Measurements from ENCODE around the gene FILIP1. TPM values are rescaled to one million over a fixed set of nuclear protein-coding genes. Genes with fewer than 3 reads are reported as not detected.

FILIP1 gene
- total RNA-seq, 4 donors from 2014 or later = 57.5 to 123 (median 93.8) TPM

DNA sequence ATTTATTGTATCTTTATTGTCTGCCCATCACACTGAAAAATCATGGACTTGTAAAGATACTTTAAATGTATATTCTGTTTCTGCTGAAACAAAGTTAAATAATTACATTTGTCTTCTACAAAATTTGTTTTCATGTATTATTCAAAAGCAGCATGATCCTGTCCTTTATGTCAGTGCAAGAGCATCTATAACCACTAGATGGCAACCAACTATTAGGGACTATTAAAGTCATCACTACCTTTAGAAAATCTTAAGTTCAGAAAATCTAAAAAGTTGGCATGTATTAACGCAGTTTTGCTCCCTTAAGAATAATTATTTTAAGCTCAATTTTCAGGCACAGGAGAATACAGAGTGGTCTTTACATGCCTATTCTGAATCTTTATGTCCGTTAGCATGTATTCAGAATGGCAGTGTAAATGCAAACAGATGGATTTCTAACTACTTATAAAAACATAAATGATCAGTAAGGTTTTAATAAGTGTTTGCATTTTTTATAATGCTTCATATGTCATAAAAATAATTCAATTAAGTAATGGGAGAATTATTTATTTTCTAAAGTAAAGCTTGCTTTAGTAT is 226.8 kb downstream of the FILIP1 start:
- no peak overlapping the region for H3K27ac ChIP-seq
- TF ChIP-seq POLR2A (IDR thresholded peaks at IDR 0.05) = no peak
- TF ChIP-seq, protein P1, sequence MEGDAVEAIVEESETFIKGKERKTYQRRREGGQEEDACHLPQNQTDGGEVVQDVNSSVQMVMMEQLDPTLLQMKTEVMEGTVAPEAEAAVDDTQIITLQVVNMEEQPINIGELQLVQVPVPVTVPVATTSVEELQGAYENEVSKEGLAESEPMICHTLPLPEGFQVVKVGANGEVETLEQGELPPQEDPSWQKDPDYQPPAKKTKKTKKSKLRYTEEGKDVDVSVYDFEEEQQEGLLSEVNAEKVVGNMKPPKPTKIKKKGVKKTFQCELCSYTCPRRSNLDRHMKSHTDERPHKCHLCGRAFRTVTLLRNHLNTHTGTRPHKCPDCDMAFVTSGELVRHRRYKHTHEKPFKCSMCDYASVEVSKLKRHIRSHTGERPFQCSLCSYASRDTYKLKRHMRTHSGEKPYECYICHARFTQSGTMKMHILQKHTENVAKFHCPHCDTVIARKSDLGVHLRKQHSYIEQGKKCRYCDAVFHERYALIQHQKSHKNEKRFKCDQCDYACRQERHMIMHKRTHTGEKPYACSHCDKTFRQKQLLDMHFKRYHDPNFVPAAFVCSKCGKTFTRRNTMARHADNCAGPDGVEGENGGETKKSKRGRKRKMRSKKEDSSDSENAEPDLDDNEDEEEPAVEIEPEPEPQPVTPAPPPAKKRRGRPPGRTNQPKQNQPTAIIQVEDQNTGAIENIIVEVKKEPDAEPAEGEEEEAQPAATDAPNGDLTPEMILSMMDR (IDR thresholded peaks at IDR 0.05 in 4 of 5, conservative IDR thresholded peaks at IDR 0.05 in 1 of 5) = peak; percentile 62 to 93 (median 84)
- no peaks in the 10 kb centered on the region for H3K9me3 ChIP-seq
- peak; percentile 67 to 75 for ATAC-seq
- peaks cover 15 to 18% of the 10 kb centered on the region in 2 donors for H3K4me1 ChIP-seq
- intact Hi-C loops (cut with DNase I; ENCODE audit: low total_unique reads) = loop anchor here (1.0 kb wide), 2 partner anchors 238 to 259 kb away; no protein-coding TSS in a partner anchor
- DNase-seq = no peak
- H3K27me3 ChIP-seq = no peaks in the 10 kb centered on the region
- H3K4me3 ChIP-seq = no peak overlapping the region
- in situ Hi-C loops (cut with MboI; ENCODE audit: low sequenced_read_pairs in 4 of 4) = loop anchor here (5.0 to 10.0 kb wide), 4 partner anchors 100 to 260 kb away; no protein-coding TSS in a partner anchor
- H3K36me3 ChIP-seq = peaks cover 0 to 23% of the 10 kb centered on the region in 2 donors

DNA sequence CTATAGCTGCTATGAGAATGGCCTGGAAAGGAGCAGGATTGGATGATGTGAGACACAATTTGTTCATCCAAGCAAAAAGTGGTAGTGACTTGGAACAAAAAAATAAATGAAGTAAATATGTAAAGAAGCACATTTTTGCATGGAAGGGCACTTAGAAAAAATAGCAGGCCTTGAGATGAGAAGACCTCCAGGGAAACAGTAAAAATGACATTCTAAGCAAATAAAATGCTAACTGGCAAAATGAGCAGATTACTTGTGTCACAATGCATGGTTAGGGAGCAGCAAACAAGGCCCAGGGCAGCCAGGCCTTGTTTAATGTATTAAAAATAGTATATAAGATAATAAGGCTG is 230.2 kb downstream of the FILIP1 start:
- Histone ChIP-seq H3K27ac (no peak overlapping the region), H3K9me3 (no peaks in the 10 kb centered on the region), H3K4me1 (peaks cover 15% of the 10 kb centered on the region in 2 donors), H3K4me3 (no peak overlapping the region), H3K27me3 (no peaks in the 10 kb centered on the region), H3K36me3 (peaks cover 0 to 52% of the 10 kb centered on the region in 2 donors)
- no peak for ATAC-seq
- no peak for DNase-seq
- in situ Hi-C loops (cut with MboI; ENCODE audit: low sequenced_read_pairs in 4 of 4) (loop anchor here (5.0 to 10.0 kb wide), 3 partner anchors 244 to 261 kb away; no protein-coding TSS in a partner anchor), intact Hi-C loops (cut with DNase I; ENCODE audit: low total_unique reads) (no loop called here)
- TF ChIP-seq, protein P1 (IDR thresholded peaks at IDR 0.05 in 4 of 5, conservative IDR thresholded peaks at IDR 0.05 in 1 of 5) = no peak
- no peak for TF ChIP-seq POLR2A (IDR thresholded peaks at IDR 0.05)

DNA sequence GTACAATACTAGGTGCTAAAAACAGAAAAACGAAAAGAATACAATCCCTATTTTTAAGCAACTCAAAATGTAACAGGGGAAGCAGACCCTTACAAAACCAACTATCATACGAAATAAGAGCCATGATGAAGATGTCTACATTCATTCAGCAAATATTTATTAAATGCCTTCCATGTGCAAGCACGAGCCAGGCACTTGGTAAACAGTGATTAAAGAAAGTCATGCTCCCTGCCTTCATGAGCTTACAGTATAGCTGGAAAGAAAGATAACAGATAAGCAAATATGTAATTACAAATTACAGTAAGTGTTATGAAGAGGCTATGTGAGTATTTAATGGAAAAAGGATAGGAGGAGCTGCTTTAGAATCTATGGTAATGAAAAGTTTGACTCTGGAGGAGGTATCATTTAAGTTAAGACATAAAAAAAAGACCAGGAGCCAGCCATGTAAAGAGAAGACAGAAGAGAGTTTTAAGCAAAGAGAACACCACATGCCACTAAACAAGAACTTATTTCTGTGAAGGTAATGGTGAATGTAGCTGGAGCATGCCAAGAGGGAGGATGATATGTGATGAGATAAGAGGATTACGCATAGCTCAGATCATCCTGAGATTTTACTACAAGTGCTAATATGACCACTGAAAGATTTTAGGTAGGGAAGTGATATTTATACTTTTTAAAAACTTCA is 230.7 kb downstream of the FILIP1 start:
- Histone ChIP-seq H3K36me3 (peaks cover 0 to 57% of the 10 kb centered on the region in 2 donors), H3K9me3 (no peaks in the 10 kb centered on the region), H3K27me3 (no peaks in the 10 kb centered on the region), H3K4me3 (no peak overlapping the region), H3K4me1 (peaks cover 11 to 14% of the 10 kb centered on the region in 2 donors), H3K27ac (no peak overlapping the region)
- no peak for DNase-seq
- in situ Hi-C loops (cut with MboI; ENCODE audit: low sequenced_read_pairs in 4 of 4) (loop anchor here (5.0 to 10.0 kb wide), 3 partner anchors 244 to 262 kb away; no protein-coding TSS in a partner anchor), intact Hi-C loops (cut with DNase I; ENCODE audit: low total_unique reads) (no loop called here)
- TF ChIP-seq, protein P1 (IDR thresholded peaks at IDR 0.05 in 4 of 5, conservative IDR thresholded peaks at IDR 0.05 in 1 of 5) = no peak
- no peak for TF ChIP-seq POLR2A (IDR thresholded peaks at IDR 0.05)
- ATAC-seq = no peak

DNA sequence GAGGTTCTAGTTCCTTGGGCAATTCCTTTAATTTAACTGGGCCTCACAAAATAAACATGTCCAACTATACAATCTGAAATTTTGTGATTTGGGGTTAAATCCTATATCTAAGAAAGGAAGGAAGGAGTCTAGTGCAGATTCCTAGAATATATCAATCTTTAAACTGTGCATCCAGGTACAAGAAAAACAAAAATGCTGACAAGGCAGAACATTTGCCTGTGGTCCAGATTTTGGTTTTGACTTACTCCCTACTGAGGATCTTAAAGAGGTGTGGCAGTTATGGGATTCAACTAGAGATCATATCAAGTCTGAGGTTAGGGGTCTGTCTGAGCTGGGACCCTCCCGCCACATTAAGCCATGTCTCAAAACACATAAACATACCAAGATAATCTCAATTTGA is 232.3 kb downstream of the FILIP1 start:
- no peaks in the 10 kb centered on the region for H3K9me3 ChIP-seq
- H3K4me3 ChIP-seq = no peak overlapping the region
- ATAC-seq (no peak), DNase-seq (no peak)
- H3K36me3 ChIP-seq = peaks cover 0 to 58% of the 10 kb centered on the region in 2 donors
- H3K4me1 ChIP-seq = no peaks in the 10 kb centered on the region
- no peak for TF ChIP-seq POLR2A (IDR thresholded peaks at IDR 0.05)
- TF ChIP-seq, protein P1 (IDR thresholded peaks at IDR 0.05 in 4 of 5, conservative IDR thresholded peaks at IDR 0.05 in 1 of 5) = no peak
- H3K27me3 ChIP-seq = no peaks in the 10 kb centered on the region
- in situ Hi-C loops (cut with MboI; ENCODE audit: low sequenced_read_pairs in 4 of 4) (loop anchor here (5.0 to 10.0 kb wide), 3 partner anchors 246 to 264 kb away; no protein-coding TSS in a partner anchor), intact Hi-C loops (cut with DNase I; ENCODE audit: low total_unique reads) (no loop called here)
- H3K27ac ChIP-seq = no peak overlapping the region
